AG09309 (cell line): Measurements from ENCODE around the gene ZNF346.

ENCODE experiments used
- DNase-seq: peaks from one replicate; pipeline ENCODE4 v3.0.0-alpha.2; 2010; ENCODE audit warnings: low read depth
- H3K4me3 ChIP-seq: 2 replicates; pipeline ENCODE4 v1.5.1; 2011; ENCODE audit warnings: mild to moderate bottlenecking, low read depth, low read length, moderate library complexity; ENCODE audit not compliant: control insufficient read depth
- TF ChIP-seq, protein P1 (sequence below): IDR thresholded peaks from 2 replicates; pipeline ENCODE4 v1.5.1; 2011; ENCODE audit warnings: mild to moderate bottlenecking, low read depth, low read length, inconsistent platforms; ENCODE audit not compliant: insufficient read depth, control insufficient read depth; ENCODE audit errors: missing control alignments

Gene ZNF346

DNA sequence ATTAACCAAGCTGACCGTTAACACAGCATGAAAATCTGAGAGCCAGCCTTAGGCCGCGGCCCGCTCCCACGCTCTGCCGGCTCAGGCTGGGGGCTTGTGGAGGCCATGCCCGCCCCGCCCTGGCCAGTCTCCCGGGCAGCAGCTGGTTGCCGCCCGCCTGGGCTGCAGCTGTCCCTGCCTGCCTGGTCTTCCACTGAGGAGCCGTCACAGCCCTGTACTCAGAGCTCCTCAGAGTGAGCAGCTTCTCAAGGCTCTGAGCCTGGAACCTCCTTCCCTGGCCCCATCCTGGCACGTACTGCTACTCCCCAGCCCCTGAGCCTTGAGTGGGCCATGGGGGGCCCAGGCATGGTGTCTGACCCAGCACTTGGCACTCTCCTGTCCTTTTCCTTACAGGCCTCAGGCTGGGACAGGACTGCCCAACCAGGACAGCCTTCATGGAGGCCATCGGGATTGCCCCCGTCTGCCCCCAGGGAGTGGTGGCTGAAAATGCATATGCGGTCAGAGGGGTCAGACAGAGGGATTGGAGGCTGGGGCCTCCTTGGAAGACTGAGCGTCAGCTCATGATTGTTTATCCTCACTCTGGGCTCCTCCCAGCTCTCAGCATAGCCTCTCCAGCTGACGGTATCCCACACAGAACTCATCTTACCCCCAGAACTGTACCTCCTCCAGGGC is 76.1 kb downstream of the ZNF346 start:
- TF ChIP-seq, protein P1, sequence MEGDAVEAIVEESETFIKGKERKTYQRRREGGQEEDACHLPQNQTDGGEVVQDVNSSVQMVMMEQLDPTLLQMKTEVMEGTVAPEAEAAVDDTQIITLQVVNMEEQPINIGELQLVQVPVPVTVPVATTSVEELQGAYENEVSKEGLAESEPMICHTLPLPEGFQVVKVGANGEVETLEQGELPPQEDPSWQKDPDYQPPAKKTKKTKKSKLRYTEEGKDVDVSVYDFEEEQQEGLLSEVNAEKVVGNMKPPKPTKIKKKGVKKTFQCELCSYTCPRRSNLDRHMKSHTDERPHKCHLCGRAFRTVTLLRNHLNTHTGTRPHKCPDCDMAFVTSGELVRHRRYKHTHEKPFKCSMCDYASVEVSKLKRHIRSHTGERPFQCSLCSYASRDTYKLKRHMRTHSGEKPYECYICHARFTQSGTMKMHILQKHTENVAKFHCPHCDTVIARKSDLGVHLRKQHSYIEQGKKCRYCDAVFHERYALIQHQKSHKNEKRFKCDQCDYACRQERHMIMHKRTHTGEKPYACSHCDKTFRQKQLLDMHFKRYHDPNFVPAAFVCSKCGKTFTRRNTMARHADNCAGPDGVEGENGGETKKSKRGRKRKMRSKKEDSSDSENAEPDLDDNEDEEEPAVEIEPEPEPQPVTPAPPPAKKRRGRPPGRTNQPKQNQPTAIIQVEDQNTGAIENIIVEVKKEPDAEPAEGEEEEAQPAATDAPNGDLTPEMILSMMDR: no peak
- no peak for DNase-seq
- H3K4me3 ChIP-seq: no peak overlapping the region

DNA sequence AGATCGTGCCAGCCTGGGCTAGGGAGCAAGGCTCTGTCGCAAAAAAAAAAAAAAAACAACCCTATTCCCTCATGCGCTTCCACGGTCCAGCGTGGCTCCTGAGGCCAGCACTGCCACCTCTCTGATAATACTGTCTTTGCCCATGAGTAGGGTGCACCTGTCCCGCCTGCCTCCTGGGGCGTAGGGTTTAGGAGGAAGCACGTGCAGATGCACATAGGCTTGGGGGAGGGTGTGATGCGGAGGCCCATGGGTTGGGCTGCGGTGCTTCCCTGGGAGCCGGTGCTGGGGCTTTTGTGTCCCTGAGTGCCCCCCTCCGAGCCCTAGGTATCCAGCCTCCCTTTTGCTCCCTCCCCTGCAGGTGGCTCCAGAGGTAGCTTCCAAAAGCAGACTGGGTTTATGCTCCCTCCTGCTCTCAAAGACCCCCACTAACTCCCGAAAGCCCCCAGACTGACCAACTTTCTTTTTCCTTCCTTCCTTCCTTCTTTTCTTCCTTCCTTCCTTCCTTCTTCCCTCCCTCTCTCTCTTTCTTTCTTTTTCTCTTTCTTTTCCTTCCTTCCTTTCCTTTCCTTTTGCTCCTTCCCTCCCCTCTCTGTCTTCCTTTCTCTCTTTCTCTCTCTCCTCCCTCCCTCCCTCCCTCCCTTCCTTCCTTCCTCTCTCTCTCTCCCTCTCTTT is 77.1 kb downstream of the ZNF346 start:
- DNase-seq: no peak
- H3K4me3 ChIP-seq: no peak overlapping the region
- TF ChIP-seq, protein P1: no peak

DNA sequence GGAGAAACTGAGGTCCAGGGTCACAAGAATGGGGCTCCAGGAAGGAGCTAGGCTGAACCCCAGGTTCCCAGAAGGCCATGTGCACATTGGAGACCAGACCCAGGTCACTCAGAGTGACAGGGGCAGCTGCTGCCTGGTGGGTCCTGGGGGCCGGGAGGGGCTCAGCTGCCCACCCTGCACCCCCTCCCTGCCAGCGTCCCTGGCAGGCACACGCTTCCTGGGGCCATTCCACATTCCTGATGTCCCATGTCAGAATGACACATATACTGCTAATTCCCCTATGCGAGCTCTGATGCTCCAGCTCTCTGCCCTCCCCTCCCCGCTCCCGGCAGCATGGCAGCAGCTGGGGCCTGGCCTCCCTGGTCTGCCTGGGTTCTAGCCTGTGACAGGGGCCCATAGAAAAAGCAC is 78.2 kb downstream of the ZNF346 start:
- DNase-seq: no peak
- no peak overlapping the region for H3K4me3 ChIP-seq
- TF ChIP-seq, protein P1: no peak

DNA sequence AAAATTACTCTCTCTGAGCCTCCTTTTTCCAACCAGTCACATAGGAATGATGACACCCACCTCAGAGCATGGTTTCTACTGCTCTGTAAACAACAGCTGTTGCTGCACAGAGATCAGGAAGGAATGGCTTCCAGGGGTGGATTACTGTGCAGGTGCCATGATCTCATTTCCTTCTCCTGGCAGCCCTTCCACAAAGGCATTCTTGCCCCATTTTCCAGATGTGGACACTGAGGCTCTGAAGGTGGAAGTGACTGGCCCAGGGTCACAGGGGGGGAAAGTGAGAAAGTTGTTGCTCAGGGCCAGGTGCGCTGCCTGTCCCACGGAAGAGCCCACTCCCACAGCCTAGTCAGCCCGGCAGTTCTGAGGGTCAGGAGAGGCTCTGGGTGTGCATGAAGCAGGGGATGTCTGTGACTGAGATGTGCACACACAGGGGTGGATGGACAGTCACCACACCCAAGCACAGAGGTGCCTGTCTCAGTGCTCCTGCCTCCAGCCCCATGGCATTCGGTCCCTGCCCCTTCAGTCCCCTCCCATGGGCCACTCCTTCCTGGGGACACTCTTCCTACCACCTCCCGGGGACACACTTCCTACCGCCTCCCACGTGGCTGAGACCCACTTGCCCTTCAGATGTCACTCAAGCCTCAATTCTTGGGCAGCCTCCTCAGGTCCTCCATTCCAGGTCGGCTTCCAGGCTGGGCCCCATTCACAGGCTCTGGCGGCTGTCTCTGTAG is 81.2 kb downstream of the ZNF346 start:
- TF ChIP-seq, protein P1: no peak
- DNase-seq: no peak
- no peak overlapping the region for H3K4me3 ChIP-seq

DNA sequence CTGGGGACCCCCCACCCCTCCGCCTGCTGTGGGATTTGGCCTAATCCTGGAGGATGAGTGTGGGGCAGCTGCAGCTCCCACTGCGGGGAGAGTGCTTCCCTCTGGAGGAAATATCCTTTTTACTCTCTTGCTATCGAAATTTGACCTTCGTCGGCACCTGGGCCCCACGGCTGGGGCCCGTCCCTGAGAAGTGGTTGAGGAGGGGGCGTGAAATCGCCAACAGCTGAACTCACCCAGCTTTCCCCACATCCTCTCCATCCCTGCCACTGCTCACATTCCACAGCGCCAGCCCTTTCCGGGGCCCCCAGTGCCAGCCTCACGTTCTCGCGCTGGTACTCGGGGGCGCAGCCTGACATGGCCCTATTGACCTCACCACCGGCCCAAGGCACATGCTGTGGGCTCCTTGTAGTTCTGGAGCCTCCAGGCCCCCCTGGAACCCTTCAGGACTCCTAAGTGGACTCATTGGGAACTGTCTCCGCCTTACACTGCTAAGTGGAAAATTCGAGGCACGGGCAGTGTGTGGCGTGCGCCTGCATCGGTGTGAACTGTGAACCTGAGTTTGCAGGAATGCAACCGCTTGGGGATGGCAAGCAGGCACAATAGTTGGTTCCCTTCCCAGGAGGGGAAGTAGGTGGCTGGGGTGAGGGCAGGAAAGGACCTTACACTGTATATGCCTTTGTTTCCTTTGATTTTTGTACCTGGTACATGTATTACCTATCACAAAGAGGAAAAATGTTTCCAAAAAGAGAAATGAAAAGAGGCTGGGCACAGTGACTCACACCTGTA is 83.4 kb downstream of the ZNF346 start:
- no peak overlapping the region for H3K4me3 ChIP-seq

More for the DNA sequence above, 83.4 kb downstream of the ZNF346 start:
- DNase-seq: no peak
- TF ChIP-seq, protein P1: no peak
